ENCODE measurements around the gene EPB41L3.

EPB41L3 gene

GRCh38 chr18:5506174-5506573, 37.6 kb downstream of the EPB41L3 start:
- no peak for TF ChIP-seq CTCF (IDR thresholded peaks at IDR 0.05; ENCODE audit: control insufficient read depth, extremely low read depth, insufficient read depth)
- H3K4me3 ChIP-seq (ENCODE audit: low read depth, low read length), result no peak overlapping the region
- no peak for DNase-seq (ENCODE audit: low read depth)

- no peak overlapping the region for H3K4me3 ChIP-seq (ENCODE audit: low read depth, low read length)
- DNase-seq (ENCODE audit: low read depth), result no peak
- no peak for TF ChIP-seq CTCF (IDR thresholded peaks at IDR 0.05; ENCODE audit: control insufficient read depth, extremely low read depth, insufficient read depth)
These were observed 40.1 kb downstream of the EPB41L3 start for GRCh38 chr18:5503740-5504139.

- no peak overlapping the region for H3K4me3 ChIP-seq (ENCODE audit: low read depth, low read length)
- DNase-seq (ENCODE audit: low read depth), result no peak
- TF ChIP-seq CTCF (IDR thresholded peaks at IDR 0.05; ENCODE audit: control insufficient read depth, extremely low read depth, insufficient read depth), result no peak
These were observed 43.4 kb downstream of the EPB41L3 start for GRCh38 chr18:5500158-5500939.

- no peak overlapping the region for H3K4me3 ChIP-seq (ENCODE audit: low read depth, low read length)
- no peak for TF ChIP-seq CTCF (IDR thresholded peaks at IDR 0.05; ENCODE audit: control insufficient read depth, extremely low read depth, insufficient read depth)
- DNase-seq (ENCODE audit: low read depth), result no peak
These were observed 45.3 kb downstream of the EPB41L3 start for GRCh38 chr18:5498452-5498851.

- DNase-seq (ENCODE audit: low read depth), result no peak
- no peak for TF ChIP-seq CTCF (IDR thresholded peaks at IDR 0.05; ENCODE audit: control insufficient read depth, extremely low read depth, insufficient read depth)
- H3K4me3 ChIP-seq (ENCODE audit: low read depth, low read length), result no peak overlapping the region
These were observed 47.5 kb downstream of the EPB41L3 start for GRCh38 chr18:5496305-5496704.

GRCh38 chr18:5490753-5491480, 52.9 kb downstream of the EPB41L3 start:
- DNase-seq (ENCODE audit: low read depth), result no peak
- no peak overlapping the region for H3K4me3 ChIP-seq (ENCODE audit: low read depth, low read length)
- TF ChIP-seq CTCF (IDR thresholded peaks at IDR 0.05; ENCODE audit: control insufficient read depth, extremely low read depth, insufficient read depth), result no peak

Data from LNCaP clone FGC (cell line).